Transverse colon (tissue), 4 donors: Measurements from ENCODE around the gene REEP6.

Experiments used
- CTCF ChIP-seq, 5 experiments: fragments of 200-600 bp in 3 of 5; fragments of 450-650 bp in 2 of 5; sonication (generic) in 3 of 5; IDR thresholded peaks; 1 replicate in 2 of 5; 2 replicates in 3 of 5; pipeline ENCODE4 v1.5.1; 2016 to 2017; ENCODE audit warnings: antibody characterized with exemption in 5 of 5, inconsistent platforms in 3 of 5, mild to moderate bottlenecking in 2 of 5, moderate library complexity in 1 of 5
- EP300 ChIP-seq: sonication (generic); formaldehyde crosslinking; IDR thresholded peaks from one replicate; pipeline ENCODE4 v1.6.1; 2017; ENCODE audit warnings: antibody characterized with exemption, low read depth
- POLR2A ChIP-seq: fragments of 450-650 bp; IDR thresholded peaks from one replicate; pipeline ENCODE4 v1.6.1; 2016; ENCODE audit warnings: antibody characterized with exemption, mild to moderate bottlenecking, moderate library complexity
- POLR2AphosphoS5 ChIP-seq, 3 donors: sonication (generic); formaldehyde crosslinking; IDR thresholded peaks; one replicate each; pipeline ENCODE4 v1.6.1; 2016; ENCODE audit warnings: antibody characterized with exemption in 3 of 3

- no peak for TF ChIP-seq CTCF (IDR thresholded peaks at IDR 0.05)
- TF ChIP-seq POLR2AphosphoS5 (IDR thresholded peaks at IDR 0.05), result no peak
- no peak for TF ChIP-seq POLR2A
- no peak for TF ChIP-seq EP300
Measured at GRCh38 chr19:1497578-1498235, 6.7 kb downstream of the REEP6 start.
